Endothelial cell of umbilical vein (primary cell): Measurements from ENCODE around the gene STRIT1. TPM values are rescaled to one million over a fixed set of nuclear protein-coding genes. Genes with fewer than 3 reads are reported as not detected.

Source experiments
- BruUV-seq: library from RNA; stranded (reverse); fragments of 400-500 nt; replicated peaks from 2 replicates; lab custom pipeline; 2021; lab: Mats Ljungman, UMichigan
- CTCF ChIA-PET: fragments of 300-600, 350-600 bp; sonication (Branson Sonifier 250); formaldehyde crosslinking; loops from one replicate; lab custom pipeline; 2021; ENCODE audit warnings: antibody characterized with exemption, inconsistent platforms; lab: Charles Lee
- POLR2A ChIA-PET: fragments of 300-600, 350-600 bp; sonication (Branson Sonifier 250); formaldehyde crosslinking; loops from one replicate; lab custom pipeline; 2021; ENCODE audit warnings: antibody characterized with exemption, inconsistent platforms; lab: Charles Lee
- DNase-seq: peaks from one replicate; pipeline ENCODE4 v3.0.0-alpha.2; 2011; ENCODE audit warnings: low read depth, low spot score
- FAIRE-seq: peaks from 2 replicates; lab custom pipeline; 2011; peaks lifted over from hg19 to GRCh38; lab: Jason Lieb, UNC
- H2AFZ ChIP-seq: 2 replicates; pipeline ENCODE4 v1.6.0; 2012; ENCODE audit warnings: low read depth, low read length, control low read depth, inconsistent platforms
- H3K27ac ChIP-seq: 2 replicates; pipeline ENCODE4 v1.5.1; 2011; ENCODE audit warnings: low read depth, mild to moderate bottlenecking, control low read depth, low read length, moderate library complexity; ENCODE audit not compliant: insufficient read depth
- H3K27me3 ChIP-seq, 2 experiments: 2 replicates each; pipeline versions ENCODE4 v1.6.0 to v1.6.1; 2011; ENCODE audit warnings: low read length in 2 of 2, mixed read lengths in 1 of 2; ENCODE audit not compliant: control insufficient read depth in 2 of 2, insufficient read depth in 2 of 2
- H3K36me3 ChIP-seq, 2 experiments: 2 replicates in 1 of 2; 3 replicates in 1 of 2; pipeline ENCODE4 v1.5.1; 2011; ENCODE audit warnings: low read length in 2 of 2, mild to moderate bottlenecking in 1 of 2, moderate library complexity in 1 of 2; ENCODE audit not compliant: control insufficient read depth in 2 of 2, insufficient read depth in 2 of 2; ENCODE audit errors: extremely low read depth in 1 of 2
- H3K4me1 ChIP-seq: 3 replicates; pipeline ENCODE4 v1.5.1; 2011; ENCODE audit warnings: mild to moderate bottlenecking, low read length; ENCODE audit not compliant: control insufficient read depth, insufficient read depth; ENCODE audit errors: extremely low read depth
- H3K4me2 ChIP-seq: 2 replicates; pipeline ENCODE4 v1.6.1; 2011; ENCODE audit warnings: low read length, control low read depth, mixed read lengths; ENCODE audit not compliant: insufficient read depth
- H3K4me3 ChIP-seq, 3 experiments: fragments of 200-600 bp in 1 of 3; sonication (generic), shearing (Covaris generic) in 1 of 3; replicated peaks in 1 of 3; 2 replicates each; pipeline ENCODE4 v1.5.1; 2011 to 2016; ENCODE audit warnings: control low read depth in 3 of 3, low read length in 3 of 3, mild to moderate bottlenecking in 2 of 3, inconsistent platforms in 1 of 3, low read depth in 1 of 3, moderate library complexity in 1 of 3; ENCODE audit not compliant: insufficient read depth in 1 of 3
- H3K79me2 ChIP-seq: 2 replicates; pipeline ENCODE4 v1.6.0; 2012; ENCODE audit warnings: low read length, inconsistent platforms; ENCODE audit not compliant: control insufficient read depth, insufficient read depth
- H3K9ac ChIP-seq: replicated peaks from 2 replicates; pipeline ENCODE3; 2011; ENCODE audit warnings: low read length, control low read depth; ENCODE audit not compliant: insufficient read depth; ENCODE audit errors: extremely low read depth
- H3K9me1 ChIP-seq: replicated peaks from 3 replicates; pipeline ENCODE4 v1.6.0; 2011; ENCODE audit warnings: mild to moderate bottlenecking, low read length; ENCODE audit not compliant: control insufficient read depth, insufficient read depth; ENCODE audit errors: extremely low read depth
- H3K9me3 ChIP-seq: replicated peaks from 2 replicates; pipeline ENCODE4 v1.5.1; 2012; ENCODE audit warnings: low read length, inconsistent platforms; ENCODE audit not compliant: control insufficient read depth, insufficient read depth
- H4K20me1 ChIP-seq: replicated peaks from 2 replicates; pipeline ENCODE3; 2011; ENCODE audit warnings: mild to moderate bottlenecking, low read length; ENCODE audit not compliant: control insufficient read depth, insufficient read depth; ENCODE audit errors: extremely low read depth
- EZH2 ChIP-seq: IDR thresholded peaks from 2 replicates; pipeline ENCODE4 v1.6.1; 2012; ENCODE audit warnings: borderline replicate concordance, low read depth, mild to moderate bottlenecking, moderate library complexity, low read length, inconsistent platforms; ENCODE audit not compliant: severe bottlenecking
- FOS ChIP-seq: IDR thresholded peaks from 2 replicates; pipeline ENCODE4 v1.6.1; 2011; ENCODE audit warnings: mild to moderate bottlenecking, low read length, moderate library complexity, borderline replicate concordance; ENCODE audit not compliant: insufficient read depth
- GATA2 ChIP-seq: IDR thresholded peaks from 2 replicates; pipeline ENCODE4 v1.7.0; 2011; ENCODE audit warnings: low read depth, mild to moderate bottlenecking, moderate library complexity, mixed read lengths, low read length; ENCODE audit not compliant: insufficient read length, insufficient read depth
- JUN ChIP-seq: IDR thresholded peaks from 2 replicates; pipeline ENCODE4 v1.6.1; 2011; ENCODE audit warnings: borderline replicate concordance, low read depth; ENCODE audit not compliant: insufficient read length, insufficient read depth
- MYC ChIP-seq: IDR thresholded peaks from one replicate; pipeline ENCODE4 v1.6.1; 2011; ENCODE audit warnings: mild to moderate bottlenecking, low read depth, low read length
- POLR2A ChIP-seq: IDR thresholded peaks from 2 replicates; pipeline ENCODE4 v1.6.1; 2012; ENCODE audit warnings: low read depth, mild to moderate bottlenecking, control low read depth, low read length
- POLR2AphosphoS5 ChIP-seq: IDR thresholded peaks from 2 replicates; pipeline ENCODE4 v1.6.1; 2012; ENCODE audit warnings: low read depth, mild to moderate bottlenecking, control low read depth, low read length, moderate library complexity; ENCODE audit not compliant: insufficient read depth
- dilution Hi-C: fragments of 300-500 bp; cut with MboI; formaldehyde crosslinking; loops from one replicate; pipeline ENCODE4 v1.15.0; 2019; ENCODE audit warnings: low sequenced_read_pairs; ENCODE audit not compliant: extremely low pct_ligation_motif_present
- intact Hi-C: fragments of 100-400 bp; cut with micrococcal nuclease; formaldehyde crosslinking; loops from one replicate; pipeline ENCODE4 v1.10.0; 2022
- polyA plus RNA-seq, 4 experiments: library from polyadenylated mRNA; depleted of rRNA in 3 of 4; stranded (reverse) in 3 of 4; unstranded in 1 of 4; fragments of >200 nt; gene quantifications; 2 replicates each; pipeline versions ENCODE4 v1.2.1 to v1.2.3, GENCODE V29; 2011 to 2012; ENCODE audit warnings: missing spikeins in 1 of 4
- total RNA-seq: library from RNA; stranded (reverse); gene quantifications from 2 replicates; pipeline ENCODE4 v1.2.3, GENCODE V29; 2021
- TF ChIP-seq, protein P1 (sequence below), 2 donors: IDR thresholded peaks; 1 replicate in 1 of 2; 2 replicates in 1 of 2; pipeline ENCODE4 v1.5.1; 2011; ENCODE audit warnings: low read length in 2 of 2, mild to moderate bottlenecking in 2 of 2, moderate library complexity in 2 of 2, control low read depth in 1 of 2, inconsistent platforms in 1 of 2, low read depth in 1 of 2; ENCODE audit not compliant: insufficient read depth in 1 of 2; ENCODE audit errors: extremely low read depth in 1 of 2
- TF ChIP-seq, protein P2 (sequence below): IDR thresholded peaks from 2 replicates; pipeline ENCODE4 v1.6.1; 2011; ENCODE audit not compliant: insufficient read depth, insufficient read length

The STRIT1 gene
- total and polyA plus RNA-seq, 2 donors (not counting 3 experiments of a cell fraction or from before 2014, with no cell fraction given) = not detected

DNA sequence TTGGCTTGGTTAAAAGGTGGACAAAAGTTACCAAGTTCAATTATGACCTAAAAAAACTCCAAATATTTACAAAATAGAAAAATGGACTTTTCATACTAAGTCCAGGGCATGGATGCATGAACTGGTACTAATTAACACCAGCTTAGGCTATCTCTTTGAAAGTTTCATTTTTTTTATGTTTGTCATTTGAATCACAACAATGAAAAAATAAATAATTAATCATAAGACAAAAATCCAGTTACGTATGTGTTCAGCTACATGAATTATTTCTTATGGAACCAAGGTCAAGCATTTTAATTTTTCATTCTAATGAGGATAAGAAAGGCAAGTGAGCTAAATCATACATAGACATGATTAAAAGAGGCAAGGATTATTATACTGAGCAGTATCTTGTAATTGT lies 23.7 kb upstream of the STRIT1 start:
- H3K9me3 ChIP-seq = no peaks in the 10 kb centered on the region
- BruUV-seq = no TSS peak
- ChIA-PET POLR2A (no interaction called here), CTCF (interaction anchor here (0.9 to 3.1 kb wide), 2 partner anchors 18 to 362 kb away, joined by 3 to 10 read pairs; no protein-coding TSS in a partner anchor)
- FAIRE-seq (no peak), DNase-seq (no peak)
- H3K27me3 ChIP-seq = no peaks in the 10 kb centered on the region
- no peaks in the 10 kb centered on the region for H3K36me3 ChIP-seq
- H3K9ac ChIP-seq = no peak overlapping the region
- H3K79me2 ChIP-seq = no peaks in the 10 kb centered on the region
- no peak overlapping the region for H3K4me3 ChIP-seq
- intact Hi-C loops = no loop called here
- no peak overlapping the region for H3K4me2 ChIP-seq
- no peak overlapping the region for H2AFZ ChIP-seq
- no peaks in the 10 kb centered on the region for H4K20me1 ChIP-seq
- H3K9me1 ChIP-seq = no peaks in the 10 kb centered on the region
- H3K4me1 ChIP-seq = no peaks in the 10 kb centered on the region
- H3K27ac ChIP-seq = no peak overlapping the region
- dilution Hi-C loops = no loop called here
- TF ChIP-seq GATA2 = no peak
- no peak for TF ChIP-seq MYC
- TF ChIP-seq POLR2A = no peak
- TF ChIP-seq, protein P1, sequence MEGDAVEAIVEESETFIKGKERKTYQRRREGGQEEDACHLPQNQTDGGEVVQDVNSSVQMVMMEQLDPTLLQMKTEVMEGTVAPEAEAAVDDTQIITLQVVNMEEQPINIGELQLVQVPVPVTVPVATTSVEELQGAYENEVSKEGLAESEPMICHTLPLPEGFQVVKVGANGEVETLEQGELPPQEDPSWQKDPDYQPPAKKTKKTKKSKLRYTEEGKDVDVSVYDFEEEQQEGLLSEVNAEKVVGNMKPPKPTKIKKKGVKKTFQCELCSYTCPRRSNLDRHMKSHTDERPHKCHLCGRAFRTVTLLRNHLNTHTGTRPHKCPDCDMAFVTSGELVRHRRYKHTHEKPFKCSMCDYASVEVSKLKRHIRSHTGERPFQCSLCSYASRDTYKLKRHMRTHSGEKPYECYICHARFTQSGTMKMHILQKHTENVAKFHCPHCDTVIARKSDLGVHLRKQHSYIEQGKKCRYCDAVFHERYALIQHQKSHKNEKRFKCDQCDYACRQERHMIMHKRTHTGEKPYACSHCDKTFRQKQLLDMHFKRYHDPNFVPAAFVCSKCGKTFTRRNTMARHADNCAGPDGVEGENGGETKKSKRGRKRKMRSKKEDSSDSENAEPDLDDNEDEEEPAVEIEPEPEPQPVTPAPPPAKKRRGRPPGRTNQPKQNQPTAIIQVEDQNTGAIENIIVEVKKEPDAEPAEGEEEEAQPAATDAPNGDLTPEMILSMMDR (IDR thresholded peaks at IDR 0.05; ENCODE audit: extremely low read depth in 1 of 2, insufficient read depth in 1 of 2, low read depth in 1 of 2, low read length in 2 of 2) = no peak
- TF ChIP-seq POLR2AphosphoS5 = no peak
- no peak for TF ChIP-seq FOS
- no peak for TF ChIP-seq EZH2
- TF ChIP-seq, protein P2, sequence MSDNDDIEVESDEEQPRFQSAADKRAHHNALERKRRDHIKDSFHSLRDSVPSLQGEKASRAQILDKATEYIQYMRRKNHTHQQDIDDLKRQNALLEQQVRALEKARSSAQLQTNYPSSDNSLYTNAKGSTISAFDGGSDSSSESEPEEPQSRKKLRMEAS = no peak
- no peak for TF ChIP-seq JUN
